Measurements from ENCODE around the gene TMEM200C.

GRCh38 chr18:5857180-5857579 is 38.1 kb downstream of the TMEM200C start:
- TF ChIP-seq POLR2A (IDR thresholded peaks at IDR 0.05) (no peak), CTCF (IDR thresholded peaks at IDR 0.05) (no peak)
